GM21717 (cell line): Measurements from ENCODE around the gene ACTR6.
"Not testable (repeated sequence)": the region's sequence is repeated elsewhere in the genome, so short reads cannot be mapped to it uniquely, and the experiment has no call there.

ENCODE experiments used
- ATAC-seq: cut with Tn5 transposase; IDR thresholded peaks from one replicate; pipeline ENCODE4 v1.9.1; 2021; ENCODE audit warnings: mild to moderate bottlenecking, moderate library complexity; ENCODE audit not compliant: unreplicated experiment

ACTR6 gene

DNA sequence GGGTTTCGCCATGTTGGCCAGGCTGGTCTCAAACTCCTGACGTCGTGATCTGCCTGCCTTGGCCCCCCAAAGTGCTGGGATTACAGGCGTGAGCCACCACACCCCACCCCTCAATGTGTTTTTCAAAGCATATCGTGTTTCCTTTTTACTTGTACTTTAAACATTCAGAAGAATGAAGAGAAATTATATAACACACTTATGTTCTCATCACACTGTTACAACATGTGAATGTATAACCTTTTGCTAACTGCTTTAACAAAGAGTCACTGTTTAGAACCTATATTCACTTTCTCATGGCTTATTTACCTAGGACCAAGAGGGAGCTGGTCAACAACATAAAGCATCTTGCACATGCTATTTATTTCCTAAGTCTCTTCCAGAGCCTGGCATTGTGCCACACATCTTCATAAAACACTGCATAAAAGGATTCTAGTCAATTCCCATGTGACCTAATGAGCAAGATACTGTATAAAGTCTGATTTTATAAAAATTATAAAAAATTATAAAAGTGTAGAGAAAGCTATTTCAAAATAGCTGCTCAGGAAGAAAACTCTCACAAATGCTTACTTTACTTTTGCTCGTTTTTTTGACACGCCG lies 16.0 kb upstream of the ACTR6 start:
- ATAC-seq, result no peak

- ATAC-seq, result peak; percentile 95
Measured at GRCh38 chr12:100185361-100185894, 15.2 kb upstream of the ACTR6 start.

- ATAC-seq, result no peak
Measured at GRCh38 chr12:100186071-100186470, 14.5 kb upstream of the ACTR6 start.

DNA sequence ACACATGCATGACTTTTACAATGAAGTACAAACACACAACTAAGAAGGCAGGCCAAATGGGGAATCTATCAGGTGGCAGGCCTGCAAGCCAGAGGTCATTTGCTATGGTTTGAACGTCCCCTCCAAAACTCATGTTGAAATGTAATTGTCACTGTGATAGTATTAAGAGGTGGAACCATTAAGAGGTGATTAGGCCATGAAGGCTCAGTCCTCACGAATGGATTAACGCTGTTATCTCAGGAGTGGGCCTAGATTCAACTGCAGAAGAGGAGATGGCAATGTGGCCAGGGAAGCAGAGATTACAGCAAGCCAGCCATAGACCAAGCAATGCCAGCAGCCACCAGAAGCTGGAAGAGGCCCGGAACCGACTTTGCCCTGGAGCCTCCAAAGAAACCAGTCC lies 13.5 kb upstream of the ACTR6 start:
- ATAC-seq, result no peak

DNA sequence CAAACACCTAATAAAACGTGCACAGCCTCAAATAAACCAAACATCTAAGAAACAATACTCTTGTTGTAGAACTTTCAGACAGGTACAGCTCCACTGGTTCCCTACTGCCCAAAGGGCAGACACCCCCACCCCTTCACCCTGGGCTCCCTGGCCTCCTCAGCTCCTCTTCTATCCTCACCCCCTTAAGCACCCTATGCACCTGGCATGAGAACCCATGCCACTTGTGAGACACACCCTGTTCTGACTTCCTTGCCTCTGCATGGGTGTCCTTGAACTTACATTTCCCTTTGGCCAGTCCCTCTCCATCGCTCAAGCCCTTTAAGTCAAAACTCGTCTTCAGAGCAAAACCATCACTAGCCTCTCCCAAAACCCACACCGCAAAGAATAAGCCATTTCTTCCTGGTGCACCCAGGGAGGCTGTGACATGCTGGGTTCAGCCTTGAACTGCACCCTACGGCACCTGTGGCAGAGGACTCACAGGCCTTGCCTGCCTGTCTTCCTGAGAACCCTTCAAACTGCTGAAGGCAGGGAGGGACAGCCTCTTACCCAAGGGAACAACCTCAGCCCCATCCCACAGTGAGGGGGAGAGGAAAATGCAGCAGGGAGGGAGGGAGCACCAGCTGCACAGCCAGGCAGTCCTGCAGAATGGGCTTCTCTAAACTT lies 12.6 kb upstream of the ACTR6 start:
- no peak for ATAC-seq

- not testable (repeated sequence) for ATAC-seq
Measured at GRCh38 chr12:100188888-100189635, 11.6 kb upstream of the ACTR6 start.

DNA sequence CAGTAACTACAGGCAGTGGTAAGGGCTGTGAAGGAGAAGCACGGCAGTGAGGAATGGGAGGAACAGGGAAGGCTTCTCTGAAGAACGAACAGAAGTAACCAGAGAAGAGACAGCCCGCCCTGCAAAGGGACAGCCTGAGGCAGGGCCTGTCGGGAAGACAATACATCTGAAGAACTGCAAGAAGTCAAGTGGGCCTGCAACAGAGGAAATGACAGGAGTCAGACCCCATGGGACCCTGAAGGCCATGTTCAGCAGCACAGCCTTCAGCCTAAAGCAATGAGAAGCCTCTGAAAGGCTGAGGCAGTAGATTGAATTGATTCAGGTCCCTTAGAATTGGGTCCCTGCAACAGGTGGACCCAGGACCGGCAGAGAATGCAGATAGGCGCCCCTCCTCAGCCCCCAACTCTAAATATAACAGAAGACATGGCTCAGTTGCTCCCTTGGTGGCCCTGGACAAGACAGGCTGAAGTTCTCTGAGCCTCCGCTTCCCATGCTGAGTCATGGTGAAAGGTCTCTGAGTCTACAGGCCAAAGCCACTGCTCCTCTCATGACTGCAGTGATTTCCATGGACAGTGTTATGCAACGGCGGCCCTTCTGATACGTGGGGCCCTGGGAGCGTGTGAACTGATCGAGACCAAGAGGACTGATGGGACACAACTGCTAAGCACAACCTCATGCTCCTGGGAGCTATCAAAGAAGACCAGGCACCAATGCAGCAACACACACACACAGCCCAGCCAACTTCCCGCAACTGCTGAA lies 10.8 kb upstream of the ACTR6 start:
- ATAC-seq, result no peak

- no peak for ATAC-seq
Measured at GRCh38 chr12:100193085-100193484, 7.5 kb upstream of the ACTR6 start.

DNA sequence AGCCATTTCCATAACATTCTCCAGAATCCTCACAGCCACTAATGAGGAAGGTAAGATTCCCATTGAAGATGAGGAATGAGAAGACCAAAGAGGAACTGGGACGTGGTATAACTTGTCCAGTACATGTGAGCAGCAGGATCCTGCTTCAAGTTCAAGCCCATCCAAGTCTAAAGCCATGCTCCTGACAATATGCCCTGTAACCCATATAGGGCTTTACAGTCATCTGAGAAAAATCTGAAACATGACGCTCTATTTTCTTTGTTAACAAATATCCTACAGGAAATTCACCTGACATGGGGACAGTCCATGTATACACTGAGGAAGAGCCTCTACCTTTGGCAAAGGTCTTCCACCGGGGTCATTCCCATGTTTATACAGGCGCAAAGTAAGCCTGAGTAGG lies 3.1 kb upstream of the ACTR6 start:
- no peak for ATAC-seq

DNA sequence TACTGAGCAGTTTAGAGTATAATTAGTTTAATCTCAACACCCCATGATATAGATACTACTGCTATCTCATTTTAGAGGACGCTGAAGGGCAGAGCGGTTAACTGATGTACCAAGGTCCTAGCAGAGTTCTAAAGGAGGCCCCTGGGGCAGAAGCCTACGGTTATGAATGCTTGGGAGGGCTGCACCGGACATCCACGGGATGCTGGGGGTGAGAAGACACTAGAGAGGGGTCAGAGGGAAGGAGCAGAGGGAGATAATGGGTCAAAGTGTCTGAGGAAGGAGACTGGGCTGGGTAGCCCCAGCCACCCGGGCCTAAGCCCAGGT lies 1.6 kb upstream of the ACTR6 start:
- ATAC-seq, result no peak

DNA sequence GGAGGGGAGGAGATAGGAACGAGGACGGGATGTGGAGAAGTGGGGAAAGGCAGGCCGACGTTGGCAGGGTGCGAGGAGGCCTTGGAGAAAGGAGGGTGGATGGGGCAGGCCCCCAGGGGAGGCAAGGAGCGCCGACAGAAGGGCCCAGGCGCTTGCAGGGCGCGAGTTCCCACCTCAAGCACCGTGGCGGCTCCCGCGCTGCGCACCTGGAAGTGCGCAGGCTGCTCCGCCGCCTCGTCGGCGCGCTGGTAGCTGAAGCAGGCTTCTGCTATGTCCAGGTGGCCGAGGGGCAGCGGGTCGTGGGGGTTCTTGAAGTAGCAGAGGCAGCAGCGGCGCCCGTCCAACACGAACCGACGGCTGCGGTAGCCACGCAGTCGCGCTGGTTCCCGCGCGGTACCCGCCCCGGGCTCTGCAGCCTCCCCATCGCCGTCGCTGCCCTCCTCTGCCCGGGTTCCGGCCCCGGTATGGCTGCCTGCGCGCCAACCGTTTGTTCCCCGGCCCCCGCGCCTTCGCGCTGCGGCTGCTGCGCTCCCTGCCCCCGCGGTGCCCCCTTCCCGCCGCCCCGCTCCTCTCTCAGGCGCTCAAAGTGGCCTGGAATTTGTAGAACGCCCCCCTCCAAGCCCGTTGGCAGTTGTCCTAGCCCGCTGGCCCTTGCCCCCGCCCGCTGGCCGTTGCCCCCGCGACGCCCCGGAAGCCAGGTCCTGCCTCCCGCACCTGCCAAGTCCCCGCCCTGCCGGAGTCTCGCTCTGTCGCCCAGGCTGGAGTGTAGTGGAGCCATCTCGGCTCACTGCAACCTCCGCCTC lies 1.1 kb upstream of the ACTR6 start:
- peak; percentile 77 for ATAC-seq

- no peak for ATAC-seq
Measured at GRCh38 chr12:100201604-100202423, 1.2 kb downstream of the ACTR6 start.

DNA sequence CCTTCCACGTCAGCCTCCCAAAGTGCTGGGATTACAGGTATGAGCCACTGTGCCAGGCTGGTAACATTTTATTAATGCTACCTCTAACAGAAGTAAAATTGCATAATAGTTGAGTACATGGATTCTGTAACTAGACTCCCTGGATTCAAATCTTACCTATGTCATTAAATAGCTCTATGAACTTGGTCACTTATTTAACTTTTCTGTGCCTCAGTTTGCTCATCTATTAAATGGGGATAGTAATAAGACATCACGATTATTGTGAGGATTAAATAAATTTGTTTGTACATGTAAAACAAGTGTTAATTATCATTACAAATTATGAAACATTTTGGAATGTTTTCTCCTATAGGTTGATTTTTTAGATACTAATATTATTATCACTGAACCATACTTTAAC lies 6.7 kb downstream of the ACTR6 start:
- no peak for ATAC-seq

GRCh38 chr12:100208834-100209233 lies 8.2 kb downstream of the ACTR6 start:
- ATAC-seq, result no peak

DNA sequence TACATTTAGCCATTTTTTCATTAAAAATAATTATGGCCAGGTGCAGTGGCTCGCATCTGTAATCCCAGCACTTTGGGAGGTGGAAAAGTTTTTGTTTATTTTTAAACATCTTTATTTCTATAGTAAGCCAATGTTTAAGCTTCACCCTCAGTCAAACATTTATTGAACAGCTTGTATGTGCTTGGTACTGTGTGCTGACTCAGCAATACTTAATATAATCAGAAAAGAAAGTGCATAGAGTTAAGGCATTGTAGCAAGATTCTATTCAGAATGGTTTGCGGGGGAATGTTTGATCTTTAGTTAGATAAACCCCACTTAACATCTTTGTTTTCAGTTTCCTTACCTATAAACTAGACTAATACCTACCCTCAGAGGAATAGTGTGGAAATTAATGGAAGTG lies 11.1 kb downstream of the ACTR6 start:
- ATAC-seq, result no peak

GRCh38 chr12:100213016-100213891 lies 12.6 kb downstream of the ACTR6 start:
- no peak for ATAC-seq

GRCh38 chr12:100214518-100214917 lies 13.9 kb downstream of the ACTR6 start:
- ATAC-seq, result no peak

DNA sequence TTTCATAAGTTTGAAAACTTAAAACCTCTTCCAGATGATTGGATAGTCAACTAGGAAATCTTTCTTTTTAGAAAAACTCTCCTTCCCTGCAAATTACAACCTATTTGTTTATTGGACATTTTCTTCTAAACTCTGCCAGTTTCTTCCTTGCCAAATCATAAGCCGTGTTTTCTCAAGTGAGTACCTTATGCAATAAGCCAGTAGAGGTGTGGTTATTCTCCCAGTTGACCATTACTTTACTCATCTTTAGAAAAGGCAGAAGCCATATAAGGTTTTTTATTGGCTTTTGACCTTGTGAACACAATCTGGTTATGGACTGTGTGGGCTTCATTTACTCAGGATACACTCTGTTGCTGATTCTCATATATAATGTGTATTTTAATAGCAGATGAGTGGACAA lies 14.6 kb downstream of the ACTR6 start:
- no peak for ATAC-seq

DNA sequence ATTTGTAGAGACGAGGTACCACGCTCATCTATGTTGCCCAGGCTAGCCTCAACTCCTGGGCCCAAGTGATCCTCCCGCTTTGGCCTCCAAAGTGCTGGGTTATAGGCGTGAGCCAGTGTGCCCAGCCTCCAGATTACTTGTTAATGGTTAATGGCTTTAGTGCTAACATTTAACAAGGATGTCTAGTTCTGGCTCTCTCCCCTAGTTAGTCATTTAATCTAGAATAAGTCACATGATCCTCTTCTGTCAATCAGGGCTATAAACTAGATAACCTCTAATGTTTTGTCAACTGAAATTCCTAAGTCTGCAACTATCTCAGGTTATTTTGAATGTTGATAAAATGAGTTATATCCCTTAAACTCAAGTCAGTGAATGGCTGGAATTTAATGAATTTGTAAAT lies 15.7 kb downstream of the ACTR6 start:
- no peak for ATAC-seq
